Loucy (cell line): ENCODE data around the gene NEK7.
A peak's percentile ranks its signal among the peaks of the same experiment; 100 is the strongest.

ENCODE experiments used
- H2AFZ ChIP-seq: fragments of 200-600 bp; sonication (generic); 2 replicates; pipeline ENCODE4 v1.6.0; 2016; ENCODE audit warnings: antibody characterized with exemption, mild to moderate bottlenecking, low read length, moderate library complexity
- H3F3A ChIP-seq: fragments of 200-600 bp; 2 replicates; pipeline ENCODE4 v1.6.0; 2016; ENCODE audit warnings: antibody characterized with exemption, low read depth, mild to moderate bottlenecking
- H3K27me3 ChIP-seq: fragments of 200-600 bp; sonication (generic); 2 replicates; pipeline ENCODE4 v1.6.1; 2014; ENCODE audit warnings: low read length, mild to moderate bottlenecking; ENCODE audit not compliant: insufficient read depth, poor library complexity, severe bottlenecking
- H3K36me3 ChIP-seq: fragments of 200-600 bp; sonication (generic); 2 replicates; pipeline ENCODE4 v1.6.1; 2016; ENCODE audit warnings: low read length; ENCODE audit not compliant: insufficient read depth
- H3K4me1 ChIP-seq: fragments of 200-600 bp; sonication (generic); 2 replicates; pipeline ENCODE4 v1.5.1; 2014; ENCODE audit warnings: low read length, mild to moderate bottlenecking; ENCODE audit not compliant: insufficient read depth, poor library complexity, severe bottlenecking
- H3K4me2 ChIP-seq: fragments of 200-600 bp; sonication (generic); 2 replicates; pipeline ENCODE4 v1.6.0; 2014; ENCODE audit warnings: antibody characterized with exemption, low read length, low read depth, mild to moderate bottlenecking; ENCODE audit not compliant: poor library complexity, severe bottlenecking
- H3K4me3 ChIP-seq: fragments of 200-600 bp; sonication (generic); 2 replicates; pipeline ENCODE4 v1.5.1; 2014; ENCODE audit warnings: low read length, mild to moderate bottlenecking, mixed read lengths; ENCODE audit not compliant: poor library complexity, severe bottlenecking
- H3K79me2 ChIP-seq: fragments of 200-600 bp; sonication (generic); 2 replicates; pipeline ENCODE4 v1.6.1; 2014; ENCODE audit warnings: low read length; ENCODE audit not compliant: insufficient read depth
- H3K9ac ChIP-seq: fragments of 200-600 bp; sonication (generic); 2 replicates; pipeline ENCODE4 v1.6.0; 2014; ENCODE audit warnings: mild to moderate bottlenecking, low read depth, low read length, moderate library complexity; ENCODE audit not compliant: poor library complexity, severe bottlenecking
- H3K9me2 ChIP-seq: fragments of 200-600 bp; sonication (generic); replicated peaks from 2 replicates; pipeline ENCODE4 v1.6.1; 2016; ENCODE audit warnings: low read depth, low read length, mixed read lengths
- H3K9me3 ChIP-seq: fragments of 200-600 bp; sonication (generic); 2 replicates; pipeline ENCODE4 v1.6.1; 2014; ENCODE audit warnings: mild to moderate bottlenecking, antibody characterized with exemption, low read length, low read depth; ENCODE audit not compliant: insufficient read depth
- H4K20me1 ChIP-seq: fragments of 200-600 bp; sonication (generic); 2 replicates; pipeline ENCODE4 v1.6.0; 2014; ENCODE audit warnings: antibody characterized with exemption, low read length, mild to moderate bottlenecking; ENCODE audit not compliant: insufficient read depth, poor library complexity, severe bottlenecking
- EZH2phosphoT487 ChIP-seq: fragments of 200-600 bp; IDR thresholded peaks from 2 replicates; pipeline ENCODE4 v1.6.1; 2018; ENCODE audit warnings: antibody characterized with exemption, mild to moderate bottlenecking, moderate library complexity, borderline replicate concordance
- TF ChIP-seq, protein P1 (sequence below): fragments of 200-600 bp; sonication (generic); conservative IDR thresholded peaks from 2 replicates; pipeline ENCODE4 v1.5.1; 2014; ENCODE audit warnings: mild to moderate bottlenecking, antibody characterized with exemption, low read length

NEK7 gene

DNA sequence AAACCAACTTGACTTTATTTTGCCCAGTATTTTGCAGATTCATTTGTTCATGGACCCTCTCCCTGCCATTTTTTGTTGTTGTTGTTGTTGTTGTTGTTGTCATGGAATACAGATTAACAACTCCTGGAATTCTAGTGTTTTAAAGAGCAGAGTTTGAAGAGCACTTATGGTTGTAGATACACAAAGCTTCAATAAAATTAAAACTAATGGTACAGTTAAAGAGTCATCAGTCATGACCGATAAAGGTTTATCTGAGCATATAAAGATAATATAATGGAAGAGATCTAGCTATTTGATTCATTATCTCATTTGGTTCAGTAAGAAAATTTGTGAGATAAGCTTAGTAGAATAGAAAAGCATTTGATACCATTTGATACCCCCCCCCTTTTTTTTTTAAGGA, 21.8 kb downstream of the NEK7 start:
- peaks cover 99% of the 10 kb centered on the region for H3K79me2 ChIP-seq

DNA sequence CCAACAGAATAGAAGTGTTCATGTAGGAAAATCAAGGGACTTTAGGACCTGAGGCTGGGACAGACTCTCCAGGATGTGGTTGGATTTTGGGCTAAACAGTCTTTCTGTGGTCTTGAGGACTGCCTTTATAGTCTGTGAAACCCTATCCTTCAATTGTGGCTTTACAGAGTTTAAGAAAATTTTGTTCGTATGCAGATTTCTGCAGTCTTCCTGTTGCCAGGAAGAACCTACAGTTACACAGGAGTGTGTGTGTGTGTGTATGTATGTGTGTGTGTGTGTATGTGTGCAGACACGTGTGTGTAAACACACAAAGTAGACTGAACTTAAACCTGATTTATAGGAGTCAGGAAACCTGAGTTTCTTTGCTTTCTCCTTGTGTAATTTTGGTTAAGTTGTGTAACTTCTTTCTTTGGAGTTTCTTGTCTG, 22.8 kb downstream of the NEK7 start:
- Histone ChIP-seq H3F3A (peaks cover 8% of the 10 kb centered on the region), H3K9me3 (no peaks in the 10 kb centered on the region), H3K4me2 (peak overlapping the region; percentile 81), H3K9ac (peak overlapping the region; percentile 70), H2AFZ (no peak overlapping the region), H3K79me2 (peaks cover 99% of the 10 kb centered on the region), H3K9me2 (no peaks in the 10 kb centered on the region), H4K20me1 (peaks cover 1% of the 10 kb centered on the region), H3K36me3 (no peaks in the 10 kb centered on the region), H3K27me3 (no peaks in the 10 kb centered on the region), H3K4me3 (peak overlapping the region; percentile 66), H3K4me1 (peaks cover 95% of the 10 kb centered on the region)
- no peak for TF ChIP-seq EZH2phosphoT487
- TF ChIP-seq, protein P1, sequence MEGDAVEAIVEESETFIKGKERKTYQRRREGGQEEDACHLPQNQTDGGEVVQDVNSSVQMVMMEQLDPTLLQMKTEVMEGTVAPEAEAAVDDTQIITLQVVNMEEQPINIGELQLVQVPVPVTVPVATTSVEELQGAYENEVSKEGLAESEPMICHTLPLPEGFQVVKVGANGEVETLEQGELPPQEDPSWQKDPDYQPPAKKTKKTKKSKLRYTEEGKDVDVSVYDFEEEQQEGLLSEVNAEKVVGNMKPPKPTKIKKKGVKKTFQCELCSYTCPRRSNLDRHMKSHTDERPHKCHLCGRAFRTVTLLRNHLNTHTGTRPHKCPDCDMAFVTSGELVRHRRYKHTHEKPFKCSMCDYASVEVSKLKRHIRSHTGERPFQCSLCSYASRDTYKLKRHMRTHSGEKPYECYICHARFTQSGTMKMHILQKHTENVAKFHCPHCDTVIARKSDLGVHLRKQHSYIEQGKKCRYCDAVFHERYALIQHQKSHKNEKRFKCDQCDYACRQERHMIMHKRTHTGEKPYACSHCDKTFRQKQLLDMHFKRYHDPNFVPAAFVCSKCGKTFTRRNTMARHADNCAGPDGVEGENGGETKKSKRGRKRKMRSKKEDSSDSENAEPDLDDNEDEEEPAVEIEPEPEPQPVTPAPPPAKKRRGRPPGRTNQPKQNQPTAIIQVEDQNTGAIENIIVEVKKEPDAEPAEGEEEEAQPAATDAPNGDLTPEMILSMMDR, result no peak

More for the DNA sequence above, 21.8 kb downstream of the NEK7 start:
- H3K9me2 ChIP-seq, result no peaks in the 10 kb centered on the region
- TF ChIP-seq, protein P1, result no peak
- no peak for TF ChIP-seq EZH2phosphoT487
- peaks cover 9% of the 10 kb centered on the region for H4K20me1 ChIP-seq
- H3K4me3 ChIP-seq, result peak overlapping the region; percentile 18
- H3K4me2 ChIP-seq, result peak overlapping the region; percentile 81
- peak overlapping the region; percentile 70 for H3K9ac ChIP-seq
- no peak overlapping the region for H2AFZ ChIP-seq
- no peaks in the 10 kb centered on the region for H3K36me3 ChIP-seq
- H3K27me3 ChIP-seq, result no peaks in the 10 kb centered on the region
- H3K4me1 ChIP-seq, result peaks cover 98% of the 10 kb centered on the region
- no peaks in the 10 kb centered on the region for H3K9me3 ChIP-seq
- peaks cover 10% of the 10 kb centered on the region for H3F3A ChIP-seq

DNA sequence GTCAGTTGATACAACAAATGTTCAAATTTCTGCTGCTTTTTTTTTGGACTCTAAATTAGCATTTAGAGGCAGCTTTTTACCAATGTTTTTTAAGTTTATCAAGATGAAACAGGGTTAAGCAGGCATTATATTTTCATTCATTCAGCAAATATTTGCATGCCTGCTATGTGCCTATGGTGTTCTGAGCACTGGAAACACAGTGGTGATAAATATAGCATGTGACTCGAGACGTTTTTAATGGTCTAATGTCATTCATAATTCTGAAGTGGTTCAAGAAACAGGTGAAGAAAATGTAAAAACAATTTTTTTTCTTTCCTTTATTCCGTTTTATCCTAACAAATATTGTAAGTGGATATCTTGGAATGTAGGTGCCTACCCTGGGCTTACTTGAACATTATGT, 26.8 kb downstream of the NEK7 start:
- no peak overlapping the region for H3K4me3 ChIP-seq
- no peak overlapping the region for H2AFZ ChIP-seq
- H3K9me2 ChIP-seq, result no peaks in the 10 kb centered on the region
- no peaks in the 10 kb centered on the region for H3K9me3 ChIP-seq
- no peak for TF ChIP-seq EZH2phosphoT487
- H3K4me2 ChIP-seq, result peak overlapping the region; percentile 7
- H3K9ac ChIP-seq, result no peak overlapping the region
- H3F3A ChIP-seq, result peaks cover 8% of the 10 kb centered on the region
- H3K36me3 ChIP-seq, result no peaks in the 10 kb centered on the region
- no peaks in the 10 kb centered on the region for H3K27me3 ChIP-seq
- H3K4me1 ChIP-seq, result peaks cover 90% of the 10 kb centered on the region
- H4K20me1 ChIP-seq, result no peaks in the 10 kb centered on the region
- peaks cover 97% of the 10 kb centered on the region for H3K79me2 ChIP-seq

- H3K27me3 ChIP-seq, result no peaks in the 10 kb centered on the region
- H3K4me3 ChIP-seq, result no peak overlapping the region
- TF ChIP-seq, protein P1, result no peak
- no peak for TF ChIP-seq EZH2phosphoT487
- peaks cover 97% of the 10 kb centered on the region for H3K79me2 ChIP-seq
- no peak overlapping the region for H2AFZ ChIP-seq
- peaks cover 8% of the 10 kb centered on the region for H3F3A ChIP-seq
- H3K9ac ChIP-seq, result no peak overlapping the region
- no peak overlapping the region for H3K4me2 ChIP-seq
- H3K9me2 ChIP-seq, result no peaks in the 10 kb centered on the region
- no peaks in the 10 kb centered on the region for H3K9me3 ChIP-seq
- H3K36me3 ChIP-seq, result no peaks in the 10 kb centered on the region
- H4K20me1 ChIP-seq, result no peaks in the 10 kb centered on the region
- peaks cover 90% of the 10 kb centered on the region for H3K4me1 ChIP-seq
Observed at GRCh38 chr1:198184516-198184915, 27.7 kb downstream of the NEK7 start.
